HS-5 (cell line): ENCODE measurements around the gene GRM8.
"Not testable (repeated sequence)": the region's sequence is repeated elsewhere in the genome, so short reads cannot be mapped to it uniquely, and the experiment has no call there.

ENCODE experiments used
- DNase-seq: peaks from one replicate; pipeline ENCODE4 v3.0.0-alpha.2; 2012; ENCODE audit warnings: low read depth

GRM8 gene

GRCh38 chr7:126718419-126718818 lies 534.3 kb downstream of the GRM8 start:
- no peak for DNase-seq

- no peak for DNase-seq
Observed at GRCh38 chr7:126716321-126716720, 536.4 kb downstream of the GRM8 start.

- DNase-seq: no peak
Observed at GRCh38 chr7:126715076-126715475, 537.7 kb downstream of the GRM8 start.

- no peak for DNase-seq
Observed at GRCh38 chr7:126702242-126703016, 550.3 kb downstream of the GRM8 start.

- peak; percentile 80 for DNase-seq
Observed at GRCh38 chr7:126700807-126701604, 551.7 kb downstream of the GRM8 start.

- no peak for DNase-seq
Observed at GRCh38 chr7:126699707-126700106, 553.0 kb downstream of the GRM8 start.

GRCh38 chr7:126698909-126699308 lies 553.8 kb downstream of the GRM8 start:
- no peak for DNase-seq

GRCh38 chr7:126698446-126698845 lies 554.3 kb downstream of the GRM8 start:
- DNase-seq: no peak

- DNase-seq: no peak
Observed at GRCh38 chr7:126696256-126697038, 556.3 kb downstream of the GRM8 start.

- DNase-seq: no peak
Observed at GRCh38 chr7:126690848-126691751, 561.6 kb downstream of the GRM8 start.

- DNase-seq: no peak
Observed at GRCh38 chr7:126690104-126690503, 562.6 kb downstream of the GRM8 start.

GRCh38 chr7:126689037-126689436 lies 563.7 kb downstream of the GRM8 start:
- DNase-seq: no peak

- no peak for DNase-seq
Observed at GRCh38 chr7:126686474-126686873, 566.3 kb downstream of the GRM8 start.

GRCh38 chr7:126685596-126685995 lies 567.1 kb downstream of the GRM8 start:
- DNase-seq: no peak

- no peak for DNase-seq
Observed at GRCh38 chr7:126685018-126685573, 567.6 kb downstream of the GRM8 start.

- DNase-seq: no peak
Observed at GRCh38 chr7:126682176-126682575, 570.6 kb downstream of the GRM8 start.

GRCh38 chr7:126668762-126669161 lies 584.0 kb downstream of the GRM8 start:
- not testable (repeated sequence) for DNase-seq

GRCh38 chr7:126668367-126668752 lies 584.4 kb downstream of the GRM8 start:
- DNase-seq: no peak

- DNase-seq: no peak
Observed at GRCh38 chr7:126667742-126668366, 584.9 kb downstream of the GRM8 start.

- DNase-seq: no peak
Observed at GRCh38 chr7:126662856-126663255, 589.9 kb downstream of the GRM8 start.

GRCh38 chr7:126659124-126659523 lies 593.6 kb downstream of the GRM8 start:
- no peak for DNase-seq
